Lower leg skin (tissue), 3 donors: Measurements from ENCODE around the gene NPAS3.

ENCODE experiments used
- POLR2A ChIP-seq, 2 donors: fragments of 450-650 bp; IDR thresholded peaks; one replicate each; pipeline ENCODE4 v1.6.1; 2016 to 2017; ENCODE audit warnings: antibody characterized with exemption in 2 of 2, mild to moderate bottlenecking in 1 of 2, moderate library complexity in 1 of 2
- TF ChIP-seq, protein P1 (sequence below), 3 donors: fragments of 450-650 bp; IDR thresholded peaks; one replicate each; pipeline ENCODE4 v1.5.1; 2016; ENCODE audit warnings: antibody characterized with exemption in 3 of 3, mild to moderate bottlenecking in 3 of 3, moderate library complexity in 2 of 3

DNA sequence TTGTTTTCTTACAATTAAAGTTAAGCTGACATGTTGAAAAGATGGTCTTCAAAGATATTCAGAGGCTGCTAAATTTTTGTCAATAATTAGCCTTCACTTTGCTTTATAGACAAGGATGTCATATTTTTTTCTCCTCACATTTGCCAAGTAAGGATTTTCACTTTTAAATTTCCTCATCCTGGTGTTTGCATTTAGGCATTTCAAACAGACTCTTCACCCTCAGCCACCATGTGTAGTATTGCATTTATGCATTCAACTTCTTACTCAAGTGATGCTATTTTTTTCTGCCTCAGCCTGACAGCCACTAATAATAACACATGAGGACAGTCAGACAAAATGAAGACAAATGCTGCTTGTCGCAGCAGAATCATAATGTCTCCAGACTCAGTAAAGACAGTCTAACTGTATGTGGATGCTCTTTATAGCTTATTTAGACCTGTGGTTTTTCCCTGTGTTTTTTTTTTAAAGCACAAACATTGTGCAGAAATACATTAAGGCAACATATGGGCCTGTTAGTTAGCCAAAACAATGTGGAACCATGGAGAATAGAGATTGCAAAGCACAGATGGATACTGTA, 481.5 kb downstream of the NPAS3 start:
- TF ChIP-seq, protein P1, sequence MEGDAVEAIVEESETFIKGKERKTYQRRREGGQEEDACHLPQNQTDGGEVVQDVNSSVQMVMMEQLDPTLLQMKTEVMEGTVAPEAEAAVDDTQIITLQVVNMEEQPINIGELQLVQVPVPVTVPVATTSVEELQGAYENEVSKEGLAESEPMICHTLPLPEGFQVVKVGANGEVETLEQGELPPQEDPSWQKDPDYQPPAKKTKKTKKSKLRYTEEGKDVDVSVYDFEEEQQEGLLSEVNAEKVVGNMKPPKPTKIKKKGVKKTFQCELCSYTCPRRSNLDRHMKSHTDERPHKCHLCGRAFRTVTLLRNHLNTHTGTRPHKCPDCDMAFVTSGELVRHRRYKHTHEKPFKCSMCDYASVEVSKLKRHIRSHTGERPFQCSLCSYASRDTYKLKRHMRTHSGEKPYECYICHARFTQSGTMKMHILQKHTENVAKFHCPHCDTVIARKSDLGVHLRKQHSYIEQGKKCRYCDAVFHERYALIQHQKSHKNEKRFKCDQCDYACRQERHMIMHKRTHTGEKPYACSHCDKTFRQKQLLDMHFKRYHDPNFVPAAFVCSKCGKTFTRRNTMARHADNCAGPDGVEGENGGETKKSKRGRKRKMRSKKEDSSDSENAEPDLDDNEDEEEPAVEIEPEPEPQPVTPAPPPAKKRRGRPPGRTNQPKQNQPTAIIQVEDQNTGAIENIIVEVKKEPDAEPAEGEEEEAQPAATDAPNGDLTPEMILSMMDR (IDR thresholded peaks at IDR 0.05) = no peak
- TF ChIP-seq POLR2A (IDR thresholded peaks at IDR 0.05) = no peak
